Endothelial cell of umbilical vein (primary cell): Measurements from ENCODE around the gene GSTM3. TPM values are rescaled to one million over a fixed set of nuclear protein-coding genes. Genes with fewer than 3 reads are reported as not detected.

Source experiments
- BruUV-seq: library from RNA; stranded (reverse); fragments of 400-500 nt; replicated peaks from 2 replicates; lab custom pipeline; 2021; lab: Mats Ljungman, UMichigan
- CTCF ChIA-PET: fragments of 300-600, 350-600 bp; sonication (Branson Sonifier 250); formaldehyde crosslinking; loops from one replicate; lab custom pipeline; 2021; ENCODE audit warnings: antibody characterized with exemption, inconsistent platforms; lab: Charles Lee
- POLR2A ChIA-PET: fragments of 300-600, 350-600 bp; sonication (Branson Sonifier 250); formaldehyde crosslinking; loops from one replicate; lab custom pipeline; 2021; ENCODE audit warnings: antibody characterized with exemption, inconsistent platforms; lab: Charles Lee
- DNase-seq: peaks from one replicate; pipeline ENCODE4 v3.0.0-alpha.2; 2011; ENCODE audit warnings: low read depth, low spot score
- FAIRE-seq: peaks from 2 replicates; lab custom pipeline; 2011; peaks lifted over from hg19 to GRCh38; lab: Jason Lieb, UNC
- H2AFZ ChIP-seq: 2 replicates; pipeline ENCODE4 v1.6.0; 2012; ENCODE audit warnings: low read depth, low read length, control low read depth, inconsistent platforms
- H3K27ac ChIP-seq: 2 replicates; pipeline ENCODE4 v1.5.1; 2011; ENCODE audit warnings: low read depth, mild to moderate bottlenecking, control low read depth, low read length, moderate library complexity; ENCODE audit not compliant: insufficient read depth
- H3K27me3 ChIP-seq, 2 experiments: 2 replicates each; pipeline versions ENCODE4 v1.6.0 to v1.6.1; 2011; ENCODE audit warnings: low read length in 2 of 2, mixed read lengths in 1 of 2; ENCODE audit not compliant: control insufficient read depth in 2 of 2, insufficient read depth in 2 of 2
- H3K36me3 ChIP-seq, 2 experiments: 2 replicates in 1 of 2; 3 replicates in 1 of 2; pipeline ENCODE4 v1.5.1; 2011; ENCODE audit warnings: low read length in 2 of 2, mild to moderate bottlenecking in 1 of 2, moderate library complexity in 1 of 2; ENCODE audit not compliant: control insufficient read depth in 2 of 2, insufficient read depth in 2 of 2; ENCODE audit errors: extremely low read depth in 1 of 2
- H3K4me1 ChIP-seq: 3 replicates; pipeline ENCODE4 v1.5.1; 2011; ENCODE audit warnings: mild to moderate bottlenecking, low read length; ENCODE audit not compliant: control insufficient read depth, insufficient read depth; ENCODE audit errors: extremely low read depth
- H3K4me2 ChIP-seq: 2 replicates; pipeline ENCODE4 v1.6.1; 2011; ENCODE audit warnings: low read length, control low read depth, mixed read lengths; ENCODE audit not compliant: insufficient read depth
- H3K4me3 ChIP-seq, 3 experiments: fragments of 200-600 bp in 1 of 3; sonication (generic), shearing (Covaris generic) in 1 of 3; replicated peaks in 1 of 3; 2 replicates each; pipeline ENCODE4 v1.5.1; 2011 to 2016; ENCODE audit warnings: control low read depth in 3 of 3, low read length in 3 of 3, mild to moderate bottlenecking in 2 of 3, inconsistent platforms in 1 of 3, low read depth in 1 of 3, moderate library complexity in 1 of 3; ENCODE audit not compliant: insufficient read depth in 1 of 3
- H3K79me2 ChIP-seq: 2 replicates; pipeline ENCODE4 v1.6.0; 2012; ENCODE audit warnings: low read length, inconsistent platforms; ENCODE audit not compliant: control insufficient read depth, insufficient read depth
- H3K9ac ChIP-seq: replicated peaks from 2 replicates; pipeline ENCODE3; 2011; ENCODE audit warnings: low read length, control low read depth; ENCODE audit not compliant: insufficient read depth; ENCODE audit errors: extremely low read depth
- H3K9me1 ChIP-seq: replicated peaks from 3 replicates; pipeline ENCODE4 v1.6.0; 2011; ENCODE audit warnings: mild to moderate bottlenecking, low read length; ENCODE audit not compliant: control insufficient read depth, insufficient read depth; ENCODE audit errors: extremely low read depth
- H3K9me3 ChIP-seq: replicated peaks from 2 replicates; pipeline ENCODE4 v1.5.1; 2012; ENCODE audit warnings: low read length, inconsistent platforms; ENCODE audit not compliant: control insufficient read depth, insufficient read depth
- H4K20me1 ChIP-seq: replicated peaks from 2 replicates; pipeline ENCODE3; 2011; ENCODE audit warnings: mild to moderate bottlenecking, low read length; ENCODE audit not compliant: control insufficient read depth, insufficient read depth; ENCODE audit errors: extremely low read depth
- EZH2 ChIP-seq: IDR thresholded peaks from 2 replicates; pipeline ENCODE4 v1.6.1; 2012; ENCODE audit warnings: borderline replicate concordance, low read depth, mild to moderate bottlenecking, moderate library complexity, low read length, inconsistent platforms; ENCODE audit not compliant: severe bottlenecking
- FOS ChIP-seq: IDR thresholded peaks from 2 replicates; pipeline ENCODE4 v1.6.1; 2011; ENCODE audit warnings: mild to moderate bottlenecking, low read length, moderate library complexity, borderline replicate concordance; ENCODE audit not compliant: insufficient read depth
- GATA2 ChIP-seq: IDR thresholded peaks from 2 replicates; pipeline ENCODE4 v1.7.0; 2011; ENCODE audit warnings: low read depth, mild to moderate bottlenecking, moderate library complexity, mixed read lengths, low read length; ENCODE audit not compliant: insufficient read length, insufficient read depth
- JUN ChIP-seq: IDR thresholded peaks from 2 replicates; pipeline ENCODE4 v1.6.1; 2011; ENCODE audit warnings: borderline replicate concordance, low read depth; ENCODE audit not compliant: insufficient read length, insufficient read depth
- MYC ChIP-seq: IDR thresholded peaks from one replicate; pipeline ENCODE4 v1.6.1; 2011; ENCODE audit warnings: mild to moderate bottlenecking, low read depth, low read length
- POLR2A ChIP-seq: IDR thresholded peaks from 2 replicates; pipeline ENCODE4 v1.6.1; 2012; ENCODE audit warnings: low read depth, mild to moderate bottlenecking, control low read depth, low read length
- POLR2AphosphoS5 ChIP-seq: IDR thresholded peaks from 2 replicates; pipeline ENCODE4 v1.6.1; 2012; ENCODE audit warnings: low read depth, mild to moderate bottlenecking, control low read depth, low read length, moderate library complexity; ENCODE audit not compliant: insufficient read depth
- dilution Hi-C: fragments of 300-500 bp; cut with MboI; formaldehyde crosslinking; loops from one replicate; pipeline ENCODE4 v1.15.0; 2019; ENCODE audit warnings: low sequenced_read_pairs; ENCODE audit not compliant: extremely low pct_ligation_motif_present
- intact Hi-C: fragments of 100-400 bp; cut with micrococcal nuclease; formaldehyde crosslinking; loops from one replicate; pipeline ENCODE4 v1.10.0; 2022
- polyA plus RNA-seq, 4 experiments: library from polyadenylated mRNA; depleted of rRNA in 3 of 4; stranded (reverse) in 3 of 4; unstranded in 1 of 4; fragments of >200 nt; gene quantifications; 2 replicates each; pipeline versions ENCODE4 v1.2.1 to v1.2.3, GENCODE V29; 2011 to 2012; ENCODE audit warnings: missing spikeins in 1 of 4
- total RNA-seq: library from RNA; stranded (reverse); gene quantifications from 2 replicates; pipeline ENCODE4 v1.2.3, GENCODE V29; 2021
- TF ChIP-seq, protein P1 (sequence below), 2 donors: IDR thresholded peaks; 1 replicate in 1 of 2; 2 replicates in 1 of 2; pipeline ENCODE4 v1.5.1; 2011; ENCODE audit warnings: low read length in 2 of 2, mild to moderate bottlenecking in 2 of 2, moderate library complexity in 2 of 2, control low read depth in 1 of 2, inconsistent platforms in 1 of 2, low read depth in 1 of 2; ENCODE audit not compliant: insufficient read depth in 1 of 2; ENCODE audit errors: extremely low read depth in 1 of 2
- TF ChIP-seq, protein P2 (sequence below): IDR thresholded peaks from 2 replicates; pipeline ENCODE4 v1.6.1; 2011; ENCODE audit not compliant: insufficient read depth, insufficient read length

GSTM3 gene
- total and polyA plus RNA-seq, 2 donors (not counting 3 experiments of a cell fraction or from before 2014, with no cell fraction given): 27.9 to 52.0 TPM

DNA sequence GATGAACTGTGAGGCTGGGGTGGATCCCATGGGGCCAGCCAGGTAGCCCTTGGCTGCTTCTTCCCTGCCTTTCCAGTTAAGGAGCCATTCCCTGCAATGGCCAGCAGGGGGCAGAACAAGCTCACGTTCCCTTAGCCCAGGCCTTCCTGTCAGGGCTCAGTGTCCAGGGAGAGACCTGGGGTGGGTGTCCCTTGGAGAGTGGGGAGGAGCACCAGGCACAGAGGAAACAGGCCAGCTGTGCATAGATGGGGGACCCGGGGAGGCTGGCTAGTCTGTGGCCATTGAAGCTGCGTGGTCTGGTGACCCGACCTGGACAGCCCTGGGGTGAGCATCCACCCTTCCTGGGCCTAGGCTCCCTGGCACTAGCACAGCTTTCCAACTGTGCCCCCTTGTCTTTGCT is 36.1 kb upstream of the GSTM3 start:
- DNase-seq (peak; percentile 75), FAIRE-seq (peak; percentile 91)
- H3K9me1 ChIP-seq: no peaks in the 10 kb centered on the region
- no peaks in the 10 kb centered on the region for H3K36me3 ChIP-seq
- dilution Hi-C loops: loop anchor here (25.0 kb wide), 1 partner anchor 235 kb away; no protein-coding TSS in a partner anchor
- peaks cover 0 to 4% of the 10 kb centered on the region in 2 experiments for H3K27me3 ChIP-seq
- no peak overlapping the region for H3K4me2 ChIP-seq
- no peaks in the 10 kb centered on the region for H3K4me1 ChIP-seq
- CTCF ChIA-PET: interaction anchor here (0.6 to 17.2 kb wide), 35 partner anchors 9 to 329 kb away, joined by 3 to 807 read pairs (median 4); partner anchors contain the start of genes AHCYL1, GSTM1 and STRIP1
- H3K9ac ChIP-seq: no peak overlapping the region
- H3K27ac ChIP-seq: no peak overlapping the region
- H2AFZ ChIP-seq: peak overlapping the region; percentile 10
- no TSS peak for BruUV-seq
- POLR2A ChIA-PET: interaction anchor here (0.5 to 2.5 kb wide), 2 partner anchors 205 to 208 kb away, joined by 16 read pairs; partner anchors contain the start of gene AHCYL1
- no peaks in the 10 kb centered on the region for H3K9me3 ChIP-seq
- no peak overlapping the region for H3K4me3 ChIP-seq
- no peaks in the 10 kb centered on the region for H3K79me2 ChIP-seq
- intact Hi-C loops: loop anchor here (1.0 to 2.0 kb wide), 3 partner anchors 134 to 234 kb away; partner anchors contain the start of genes AHCYL1 and CSF1
- TF ChIP-seq MYC: no peak
- TF ChIP-seq, protein P1, sequence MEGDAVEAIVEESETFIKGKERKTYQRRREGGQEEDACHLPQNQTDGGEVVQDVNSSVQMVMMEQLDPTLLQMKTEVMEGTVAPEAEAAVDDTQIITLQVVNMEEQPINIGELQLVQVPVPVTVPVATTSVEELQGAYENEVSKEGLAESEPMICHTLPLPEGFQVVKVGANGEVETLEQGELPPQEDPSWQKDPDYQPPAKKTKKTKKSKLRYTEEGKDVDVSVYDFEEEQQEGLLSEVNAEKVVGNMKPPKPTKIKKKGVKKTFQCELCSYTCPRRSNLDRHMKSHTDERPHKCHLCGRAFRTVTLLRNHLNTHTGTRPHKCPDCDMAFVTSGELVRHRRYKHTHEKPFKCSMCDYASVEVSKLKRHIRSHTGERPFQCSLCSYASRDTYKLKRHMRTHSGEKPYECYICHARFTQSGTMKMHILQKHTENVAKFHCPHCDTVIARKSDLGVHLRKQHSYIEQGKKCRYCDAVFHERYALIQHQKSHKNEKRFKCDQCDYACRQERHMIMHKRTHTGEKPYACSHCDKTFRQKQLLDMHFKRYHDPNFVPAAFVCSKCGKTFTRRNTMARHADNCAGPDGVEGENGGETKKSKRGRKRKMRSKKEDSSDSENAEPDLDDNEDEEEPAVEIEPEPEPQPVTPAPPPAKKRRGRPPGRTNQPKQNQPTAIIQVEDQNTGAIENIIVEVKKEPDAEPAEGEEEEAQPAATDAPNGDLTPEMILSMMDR (IDR thresholded peaks at IDR 0.05; ENCODE audit: extremely low read depth in 1 of 2, insufficient read depth in 1 of 2, low read depth in 1 of 2, low read length in 2 of 2): peak; percentile 93 to 94
- no peaks in the 10 kb centered on the region for H4K20me1 ChIP-seq

DNA sequence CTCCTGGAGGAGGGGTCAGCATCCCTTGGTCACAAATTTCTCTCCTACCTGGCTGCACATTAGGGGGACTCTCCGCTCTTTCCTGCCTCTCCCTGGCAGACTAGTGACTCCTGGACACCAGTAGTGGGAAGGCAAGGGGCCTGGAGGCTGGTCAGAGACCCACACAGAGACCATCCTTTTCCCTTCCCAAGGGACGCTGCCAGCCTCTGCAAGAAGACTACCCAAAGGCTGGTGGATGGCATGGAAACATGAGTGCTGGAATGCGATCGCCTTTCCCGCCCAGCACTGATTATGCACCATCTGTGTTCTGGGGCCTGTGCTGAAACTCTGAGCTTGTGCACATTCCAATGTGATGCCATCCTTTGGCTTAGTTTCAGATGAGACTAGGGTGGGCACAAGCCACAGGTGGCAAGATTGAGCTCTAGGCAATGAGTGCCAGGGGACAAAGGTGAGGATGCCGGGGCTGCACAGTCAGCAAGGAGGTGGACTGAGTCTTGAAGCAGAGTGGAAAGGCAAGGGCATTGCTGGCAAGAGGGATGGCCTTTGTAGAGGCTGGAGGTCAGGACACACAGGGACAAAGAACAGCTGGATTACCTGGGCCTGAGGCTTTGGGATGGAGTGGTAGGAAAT is 35.5 kb upstream of the GSTM3 start:
- no peaks in the 10 kb centered on the region for H3K4me1 ChIP-seq
- no peaks in the 10 kb centered on the region for H3K36me3 ChIP-seq
- dilution Hi-C loops (loop anchor here (25.0 kb wide), 1 partner anchor 236 kb away; no protein-coding TSS in a partner anchor), intact Hi-C loops (loop anchor here (2.0 kb wide), 1 partner anchor 134 kb away; the partner anchor contains the start of gene CSF1)
- H3K27ac ChIP-seq: no peak overlapping the region
- no peaks in the 10 kb centered on the region for H3K9me1 ChIP-seq
- DNase-seq (no peak), FAIRE-seq (no peak)
- H3K9ac ChIP-seq: no peak overlapping the region
- BruUV-seq: no TSS peak
- H3K79me2 ChIP-seq: no peaks in the 10 kb centered on the region
- H3K27me3 ChIP-seq: peaks cover 0 to 4% of the 10 kb centered on the region in 2 experiments
- POLR2A ChIA-PET: interaction anchor here (2.5 kb wide), 1 partner anchor 208 kb away, joined by 16 read pairs; the partner anchor contains the start of gene AHCYL1
- H3K9me3 ChIP-seq: no peaks in the 10 kb centered on the region
- H2AFZ ChIP-seq: no peak overlapping the region
- CTCF ChIA-PET: interaction anchor here (0.6 to 17.2 kb wide), 32 partner anchors 9 to 329 kb away, joined by 3 to 807 read pairs (median 4); partner anchors contain the start of genes AHCYL1, GSTM1 and STRIP1
- no peak overlapping the region for H3K4me3 ChIP-seq
- no peaks in the 10 kb centered on the region for H4K20me1 ChIP-seq
- TF ChIP-seq GATA2 (no peak), POLR2A (no peak), FOS (no peak), MYC (no peak), JUN (no peak), POLR2AphosphoS5 (no peak), EZH2 (no peak)
- TF ChIP-seq, protein P2, sequence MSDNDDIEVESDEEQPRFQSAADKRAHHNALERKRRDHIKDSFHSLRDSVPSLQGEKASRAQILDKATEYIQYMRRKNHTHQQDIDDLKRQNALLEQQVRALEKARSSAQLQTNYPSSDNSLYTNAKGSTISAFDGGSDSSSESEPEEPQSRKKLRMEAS: no peak
- TF ChIP-seq, protein P1 (IDR thresholded peaks at IDR 0.05; ENCODE audit: extremely low read depth in 1 of 2, insufficient read depth in 1 of 2, low read depth in 1 of 2, low read length in 2 of 2): no peak
- no peak overlapping the region for H3K4me2 ChIP-seq
